ENCODE measurements around the gene CGNL1.

Gene CGNL1

DNA sequence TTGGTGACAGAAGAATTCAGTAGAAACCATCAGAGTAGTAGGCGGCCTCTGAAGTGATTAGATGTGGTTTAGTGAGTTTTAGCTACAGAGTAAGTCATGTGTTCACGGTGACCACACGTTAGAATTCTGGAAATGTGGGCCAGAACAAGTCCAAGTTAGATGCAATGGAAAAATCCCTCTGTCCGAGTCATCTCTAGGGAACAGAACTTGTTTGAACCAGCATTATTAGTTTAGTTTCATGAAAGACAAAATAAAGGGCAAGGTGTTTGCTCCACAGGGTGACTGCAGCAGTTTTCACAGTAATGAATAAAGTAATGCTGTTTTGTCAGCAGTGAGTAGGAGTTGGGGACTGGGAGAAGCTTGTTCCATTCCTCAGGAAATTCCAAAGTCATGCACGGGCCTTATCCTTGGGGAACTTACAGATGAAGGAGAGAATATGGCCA is 100.2 kb downstream of the CGNL1 start:
- H3K4me3 ChIP-seq (IDR thresholded peaks at IDR 0.05; ENCODE audit: insufficient read depth, low read depth, low read length), result no peak overlapping the region
- TF ChIP-seq, protein P1, sequence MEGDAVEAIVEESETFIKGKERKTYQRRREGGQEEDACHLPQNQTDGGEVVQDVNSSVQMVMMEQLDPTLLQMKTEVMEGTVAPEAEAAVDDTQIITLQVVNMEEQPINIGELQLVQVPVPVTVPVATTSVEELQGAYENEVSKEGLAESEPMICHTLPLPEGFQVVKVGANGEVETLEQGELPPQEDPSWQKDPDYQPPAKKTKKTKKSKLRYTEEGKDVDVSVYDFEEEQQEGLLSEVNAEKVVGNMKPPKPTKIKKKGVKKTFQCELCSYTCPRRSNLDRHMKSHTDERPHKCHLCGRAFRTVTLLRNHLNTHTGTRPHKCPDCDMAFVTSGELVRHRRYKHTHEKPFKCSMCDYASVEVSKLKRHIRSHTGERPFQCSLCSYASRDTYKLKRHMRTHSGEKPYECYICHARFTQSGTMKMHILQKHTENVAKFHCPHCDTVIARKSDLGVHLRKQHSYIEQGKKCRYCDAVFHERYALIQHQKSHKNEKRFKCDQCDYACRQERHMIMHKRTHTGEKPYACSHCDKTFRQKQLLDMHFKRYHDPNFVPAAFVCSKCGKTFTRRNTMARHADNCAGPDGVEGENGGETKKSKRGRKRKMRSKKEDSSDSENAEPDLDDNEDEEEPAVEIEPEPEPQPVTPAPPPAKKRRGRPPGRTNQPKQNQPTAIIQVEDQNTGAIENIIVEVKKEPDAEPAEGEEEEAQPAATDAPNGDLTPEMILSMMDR (conservative IDR thresholded peaks at IDR 0.05; ENCODE audit: low read depth, low read length), result no peak
- no peak overlapping the region for H3K4me2 ChIP-seq
- no peaks in the 10 kb centered on the region for H3K4me1 ChIP-seq (ENCODE audit: low read depth, poor library complexity, severe bottlenecking)
- H3K79me2 ChIP-seq (ENCODE audit: insufficient read depth, low read depth), result no peaks in the 10 kb centered on the region
- no peaks in the 10 kb centered on the region for H3K27me3 ChIP-seq (ENCODE audit: insufficient read depth, low read depth)
- no peaks in the 10 kb centered on the region for H3K36me3 ChIP-seq (ENCODE audit: insufficient read depth)
- no peak overlapping the region for H2AFZ ChIP-seq (ENCODE audit: low read depth)
- no peak overlapping the region for H3K27ac ChIP-seq
- no peak overlapping the region for H3K9ac ChIP-seq
- H4K20me1 ChIP-seq (ENCODE audit: insufficient read depth), result no peaks in the 10 kb centered on the region

DNA sequence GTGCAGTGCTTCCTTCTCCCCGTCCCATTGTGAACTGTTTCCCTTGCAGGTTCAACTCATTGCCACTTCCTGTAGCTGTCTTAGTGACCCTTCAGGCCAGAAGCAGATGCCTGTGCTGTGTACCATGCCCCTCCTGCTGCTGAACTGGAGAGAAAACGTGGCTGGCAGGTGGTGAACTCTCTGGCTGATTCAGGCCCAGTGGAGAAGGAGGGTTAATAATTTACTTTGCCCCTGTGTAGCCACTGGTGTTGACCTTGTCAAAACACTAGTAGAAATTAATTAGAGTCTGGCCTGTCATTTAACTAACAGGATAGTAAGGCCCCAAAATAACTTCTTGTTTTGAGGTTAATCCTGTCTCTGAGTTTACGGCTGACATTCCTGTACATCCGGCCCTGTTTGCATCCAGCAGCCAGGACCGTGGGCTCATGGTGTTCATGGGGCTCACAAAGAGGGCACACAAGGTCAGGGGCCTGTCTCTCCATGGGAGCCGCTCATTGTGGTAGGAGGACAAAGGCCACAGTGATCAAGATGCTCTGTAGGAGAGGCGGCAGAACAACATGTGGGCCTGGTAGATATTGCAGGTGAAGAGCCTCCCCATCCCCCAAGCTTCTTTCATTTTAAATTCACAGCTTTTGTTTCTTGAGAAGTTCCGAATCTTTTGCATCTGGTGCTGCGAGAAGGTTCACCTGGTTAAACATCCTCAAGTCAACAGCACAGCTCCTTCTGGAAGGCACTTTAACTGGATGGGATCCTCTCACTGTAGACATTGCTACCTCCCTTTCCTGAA is 101.6 kb downstream of the CGNL1 start:
- H3K4me1 ChIP-seq (ENCODE audit: low read depth, poor library complexity, severe bottlenecking), result no peaks in the 10 kb centered on the region

DNA sequence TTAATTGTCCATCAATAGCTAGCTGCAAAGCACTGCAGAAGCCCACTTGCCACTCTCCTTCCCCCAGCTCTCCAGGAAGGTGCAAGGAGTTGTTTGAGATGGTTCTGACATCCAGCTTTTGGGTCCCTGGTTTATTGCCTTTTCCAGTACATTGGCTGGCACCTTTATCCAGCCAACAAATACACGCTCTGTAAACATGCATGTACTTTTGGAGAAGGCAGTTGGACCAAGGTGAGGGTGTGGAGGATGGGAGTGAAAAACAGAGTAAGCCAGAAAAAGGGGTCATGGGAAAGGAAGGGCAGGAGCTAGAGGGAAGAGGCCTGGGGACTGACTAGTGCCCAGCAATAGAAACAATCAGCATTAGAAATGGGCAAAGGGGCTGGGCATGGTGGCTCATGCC is 102.7 kb downstream of the CGNL1 start:
- Histone ChIP-seq H3K9ac (no peak overlapping the region), H2AFZ (ENCODE audit: low read depth) (no peak overlapping the region), H3K79me2 (ENCODE audit: insufficient read depth, low read depth) (no peaks in the 10 kb centered on the region), H3K27ac (no peak overlapping the region), H3K4me1 (ENCODE audit: low read depth, poor library complexity, severe bottlenecking) (no peaks in the 10 kb centered on the region), H3K27me3 (ENCODE audit: insufficient read depth, low read depth) (no peaks in the 10 kb centered on the region), H4K20me1 (ENCODE audit: insufficient read depth) (no peaks in the 10 kb centered on the region), H3K4me2 (no peak overlapping the region), H3K36me3 (ENCODE audit: insufficient read depth) (no peaks in the 10 kb centered on the region), H3K4me3 (IDR thresholded peaks at IDR 0.05; ENCODE audit: insufficient read depth, low read depth, low read length) (no peak overlapping the region)
- TF ChIP-seq, protein P1 (conservative IDR thresholded peaks at IDR 0.05; ENCODE audit: low read depth, low read length), result no peak

More for the DNA sequence above, 101.6 kb downstream of the CGNL1 start:
- Histone ChIP-seq H4K20me1 (ENCODE audit: insufficient read depth) (no peaks in the 10 kb centered on the region), H3K27ac (no peak overlapping the region), H3K4me3 (IDR thresholded peaks at IDR 0.05; ENCODE audit: insufficient read depth, low read depth, low read length) (no peak overlapping the region), H3K4me2 (no peak overlapping the region), H2AFZ (ENCODE audit: low read depth) (no peak overlapping the region), H3K36me3 (ENCODE audit: insufficient read depth) (no peaks in the 10 kb centered on the region), H3K79me2 (ENCODE audit: insufficient read depth, low read depth) (no peaks in the 10 kb centered on the region), H3K9ac (no peak overlapping the region), H3K27me3 (ENCODE audit: insufficient read depth, low read depth) (no peaks in the 10 kb centered on the region)
- TF ChIP-seq, protein P1 (conservative IDR thresholded peaks at IDR 0.05; ENCODE audit: low read depth, low read length), result no peak

DNA sequence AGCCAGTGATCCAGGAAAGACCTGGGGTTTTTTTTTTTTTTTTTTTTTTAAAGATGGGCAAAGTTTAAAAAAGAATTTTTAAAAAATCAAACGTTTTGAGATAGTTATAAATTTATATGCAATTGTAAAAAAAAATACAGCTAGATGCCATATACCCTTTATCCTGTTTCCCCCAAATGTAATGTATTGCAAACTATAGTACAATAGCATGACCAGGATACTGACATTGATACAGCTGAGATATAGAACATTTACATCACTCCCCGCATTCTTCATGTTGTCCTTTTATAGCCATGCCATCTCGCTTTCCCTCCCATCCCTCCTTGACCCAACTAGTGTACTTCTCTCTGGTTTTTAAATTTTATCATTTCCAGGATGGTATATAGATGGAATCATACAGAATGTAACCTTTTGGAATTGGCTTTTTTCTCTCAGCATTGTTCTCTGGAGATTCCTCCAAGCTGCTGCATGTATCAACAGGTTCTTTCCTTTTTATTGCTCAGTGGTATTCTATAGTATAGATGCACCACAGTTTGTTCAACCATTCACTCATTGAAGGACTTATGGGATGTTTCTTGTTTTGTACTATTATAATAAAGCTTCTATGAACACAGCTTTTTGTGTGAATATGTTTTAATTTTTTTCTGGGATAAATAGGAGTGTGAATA is 104.9 kb downstream of the CGNL1 start:
- Histone ChIP-seq H3K36me3 (ENCODE audit: insufficient read depth) (no peaks in the 10 kb centered on the region), H3K27me3 (ENCODE audit: insufficient read depth, low read depth) (no peaks in the 10 kb centered on the region), H3K9ac (no peak overlapping the region), H3K79me2 (ENCODE audit: insufficient read depth, low read depth) (no peaks in the 10 kb centered on the region), H4K20me1 (ENCODE audit: insufficient read depth) (no peaks in the 10 kb centered on the region), H3K27ac (no peak overlapping the region), H3K4me2 (no peak overlapping the region), H3K4me3 (IDR thresholded peaks at IDR 0.05; ENCODE audit: insufficient read depth, low read depth, low read length) (no peak overlapping the region), H3K4me1 (ENCODE audit: low read depth, poor library complexity, severe bottlenecking) (no peaks in the 10 kb centered on the region), H2AFZ (ENCODE audit: low read depth) (no peak overlapping the region)
- TF ChIP-seq, protein P1 (conservative IDR thresholded peaks at IDR 0.05; ENCODE audit: low read depth, low read length), result no peak

Data from KMS-11 (cell line).